NCI-H146 treated with DMSO at 0.1 percent for 48 hours (cell line): Measurements from ENCODE around the gene SKIC8.
"Not testable (repeated sequence)": the region's sequence is repeated elsewhere in the genome, so short reads cannot be mapped to it uniquely, and the experiment has no call there.

Experiments used
- DNase-seq: peaks from one replicate; lab custom pipeline; 2025; ENCODE audit not compliant: unreplicated experiment; lab: John Stamatoyannopoulos, UW

Gene SKIC8

DNA sequence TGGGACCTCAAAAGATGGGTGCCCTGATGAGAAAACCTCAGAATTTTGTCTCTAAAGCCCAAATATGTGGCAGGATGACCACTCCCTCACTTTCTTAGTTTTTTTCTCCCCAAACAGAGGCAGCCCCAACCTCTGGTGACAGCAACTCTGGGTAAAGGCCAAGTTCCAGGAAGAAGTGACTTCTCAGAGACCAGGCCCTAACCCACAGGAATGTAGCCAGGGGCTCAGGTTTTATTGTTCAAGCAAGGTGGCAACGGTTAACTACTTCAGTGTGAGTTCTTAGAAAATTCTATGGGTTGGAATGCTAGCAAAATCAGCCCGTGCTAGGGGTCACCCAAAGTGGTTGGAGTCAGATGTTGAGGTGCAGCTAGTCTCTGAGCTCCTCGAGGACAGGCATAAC lies 40.2 kb downstream of the SKIC8 start:
- no peak for DNase-seq

GRCh38 chr15:78257681-78258080 lies 41.7 kb downstream of the SKIC8 start:
- no peak for DNase-seq

DNA sequence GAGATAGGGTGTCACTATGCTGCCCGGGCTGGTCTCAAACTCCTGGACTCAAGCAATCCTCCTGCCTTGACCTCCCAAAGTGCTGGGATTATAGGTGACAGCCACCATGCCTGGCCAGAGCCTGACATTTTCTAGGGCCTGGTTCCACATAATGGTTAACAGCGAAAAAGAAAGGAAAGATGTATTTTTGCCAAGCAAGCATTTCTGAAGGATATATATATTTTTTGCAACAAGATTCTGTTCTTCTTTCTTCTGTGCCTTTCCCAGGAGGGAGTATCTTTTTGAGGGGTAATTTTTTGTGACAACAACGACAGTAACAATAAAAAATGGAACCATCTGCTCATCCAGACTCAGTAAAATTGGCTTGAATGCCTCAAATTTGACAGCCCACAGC lies 43.4 kb downstream of the SKIC8 start:
- DNase-seq: no peak

GRCh38 chr15:78255421-78256043 lies 43.9 kb downstream of the SKIC8 start:
- peak; percentile 62 for DNase-seq

DNA sequence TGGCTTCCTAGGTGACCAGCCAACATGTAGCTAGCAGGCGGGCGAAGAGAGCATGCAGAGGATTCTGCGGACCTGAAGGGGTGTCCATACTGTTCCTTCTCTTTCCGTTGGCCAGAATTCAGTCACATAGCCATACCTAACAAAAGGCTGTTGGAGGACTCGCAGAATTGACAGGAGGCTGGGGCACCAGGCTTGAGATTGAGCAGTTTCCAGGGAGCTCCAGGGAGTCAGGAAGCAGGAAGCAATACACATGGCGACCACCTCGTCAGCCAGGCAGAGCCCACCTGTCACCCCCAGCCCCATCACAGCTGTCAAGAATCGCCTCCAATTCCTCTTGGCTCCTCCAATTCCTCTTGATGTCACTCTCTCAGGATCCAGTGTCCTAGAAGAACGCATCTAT lies 48.3 kb downstream of the SKIC8 start:
- DNase-seq: no peak

GRCh38 chr15:78249131-78249530 lies 50.3 kb downstream of the SKIC8 start:
- no peak for DNase-seq

DNA sequence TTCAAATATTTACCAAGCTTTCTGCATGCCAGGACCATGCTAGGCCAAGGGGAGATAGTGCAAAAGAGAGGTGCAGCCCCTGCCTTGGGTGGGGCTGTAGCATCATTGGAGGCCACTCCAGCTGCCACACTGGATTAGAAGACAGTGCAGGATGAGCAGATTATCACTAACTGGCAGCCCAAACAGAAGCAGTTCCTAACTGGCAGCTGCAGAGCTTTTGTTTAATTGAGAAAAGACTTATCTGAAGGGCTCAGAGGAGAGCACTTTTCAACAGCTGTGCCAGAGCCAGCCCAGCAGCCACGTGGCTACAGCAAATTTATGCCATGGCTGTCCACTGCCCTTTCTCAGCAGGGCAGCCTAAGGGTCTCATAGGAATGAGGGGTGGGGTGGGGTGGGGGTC lies 51.5 kb downstream of the SKIC8 start:
- DNase-seq: no peak

GRCh38 chr15:78245976-78246620 lies 53.3 kb downstream of the SKIC8 start:
- DNase-seq: not testable (repeated sequence)

DNA sequence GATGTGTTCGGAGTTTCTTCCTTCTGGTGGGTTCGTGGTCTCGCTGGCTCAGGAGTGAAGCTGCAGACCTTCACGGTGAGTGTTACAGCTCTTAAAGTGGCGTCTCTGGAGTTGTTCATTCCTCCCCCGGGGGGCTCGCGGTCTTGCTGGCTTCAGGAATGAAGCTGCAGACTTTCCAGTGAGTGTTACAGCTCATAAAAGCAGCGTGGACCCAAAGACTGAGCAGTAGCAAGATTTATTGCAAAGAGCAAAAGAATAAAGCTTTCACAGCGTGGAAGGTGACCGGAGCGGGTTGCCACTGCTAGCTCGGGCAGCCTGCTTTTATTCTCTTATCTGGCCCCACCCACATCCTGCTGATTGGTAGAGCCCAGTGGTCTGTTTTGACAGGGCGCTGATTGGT lies 54.0 kb downstream of the SKIC8 start:
- not testable (repeated sequence) for DNase-seq

GRCh38 chr15:78244893-78245292 lies 54.5 kb downstream of the SKIC8 start:
- no peak for DNase-seq

GRCh38 chr15:78244101-78244500 lies 55.3 kb downstream of the SKIC8 start:
- DNase-seq: no peak

DNA sequence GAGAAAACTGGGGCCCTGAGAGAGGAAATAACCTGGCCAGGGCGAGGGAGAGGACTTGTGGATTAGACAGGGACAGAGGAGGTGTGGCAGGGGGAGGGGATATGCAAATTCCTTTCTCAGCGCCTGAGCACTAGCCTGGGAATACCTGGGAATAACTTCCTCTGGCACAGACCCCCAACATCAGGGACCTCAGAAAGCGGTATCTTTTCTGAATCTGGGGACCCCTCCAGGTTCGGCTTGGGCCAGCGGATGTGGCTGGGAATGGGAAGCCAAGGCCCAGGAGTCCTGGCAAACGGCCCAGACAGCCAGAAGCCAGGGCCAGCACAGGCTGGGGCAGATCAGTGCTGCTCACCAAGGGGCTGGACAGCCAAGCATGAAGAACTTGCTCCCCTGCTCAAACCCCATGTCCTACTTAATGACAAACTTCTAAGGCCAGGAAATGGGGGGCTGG lies 55.9 kb downstream of the SKIC8 start:
- DNase-seq: no peak

- no peak for DNase-seq
Measured at GRCh38 chr15:78243058-78243457, 56.4 kb downstream of the SKIC8 start.

DNA sequence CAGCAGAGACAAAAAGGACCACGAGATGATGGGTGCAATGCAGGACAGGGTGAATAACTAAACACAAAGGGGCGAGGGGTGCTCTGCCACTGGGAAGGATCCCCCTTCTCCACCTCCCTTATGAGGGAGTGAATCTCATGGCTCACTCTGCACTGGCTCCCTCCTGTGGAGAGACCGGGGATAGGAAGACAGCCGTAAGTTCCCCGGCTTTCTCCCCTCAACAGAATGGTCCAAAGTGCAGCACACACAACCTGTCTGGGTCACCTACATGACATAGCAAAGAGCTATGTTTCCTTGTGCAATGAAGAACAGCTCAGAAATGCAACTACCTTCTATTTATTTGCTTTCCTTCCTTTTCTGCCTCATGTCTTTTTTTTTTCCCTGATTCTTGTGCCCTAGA lies 57.3 kb downstream of the SKIC8 start:
- no peak for DNase-seq

- peak; percentile 29 for DNase-seq
Measured at GRCh38 chr15:78241017-78241416, 58.4 kb downstream of the SKIC8 start.

DNA sequence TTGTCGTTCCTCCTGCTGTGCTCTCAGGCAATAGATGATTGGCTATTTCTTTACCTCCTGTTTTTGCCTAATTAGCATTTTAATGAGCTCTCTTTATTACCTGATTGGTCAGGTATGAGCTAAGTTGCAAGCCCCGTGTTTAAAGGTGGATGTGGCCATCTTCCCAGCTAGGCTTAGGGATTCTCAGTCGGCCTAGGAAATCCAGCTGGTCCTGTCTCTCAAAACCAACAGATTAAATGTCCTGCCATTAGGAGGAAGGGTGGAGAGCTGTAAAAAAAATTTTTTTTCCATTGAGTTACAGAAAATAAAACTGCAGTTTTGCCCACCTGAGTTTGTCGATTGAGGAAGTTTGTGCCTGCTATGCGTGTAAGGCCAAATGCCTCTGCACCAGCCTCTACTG lies 59.6 kb downstream of the SKIC8 start:
- DNase-seq: no peak

DNA sequence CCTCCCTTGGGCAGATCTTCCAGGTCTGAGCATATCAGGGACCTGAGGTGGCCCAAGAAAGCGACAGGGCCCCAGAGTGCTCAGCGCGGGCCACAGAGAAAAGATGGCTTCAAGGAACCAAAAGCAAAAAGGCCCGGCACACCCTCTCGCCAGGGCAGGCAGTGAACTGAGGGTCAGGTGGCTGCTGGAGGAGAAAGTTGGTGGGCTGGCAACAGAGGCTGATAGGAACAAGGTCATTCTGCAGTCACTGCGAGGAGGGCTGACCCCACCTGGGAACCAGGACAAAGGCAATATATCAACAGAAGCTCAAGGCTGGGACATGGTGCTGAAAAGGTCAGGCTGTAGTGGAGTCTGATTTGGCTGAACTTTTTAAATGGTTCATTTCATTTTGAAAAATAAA lies 62.3 kb downstream of the SKIC8 start:
- DNase-seq: no peak

DNA sequence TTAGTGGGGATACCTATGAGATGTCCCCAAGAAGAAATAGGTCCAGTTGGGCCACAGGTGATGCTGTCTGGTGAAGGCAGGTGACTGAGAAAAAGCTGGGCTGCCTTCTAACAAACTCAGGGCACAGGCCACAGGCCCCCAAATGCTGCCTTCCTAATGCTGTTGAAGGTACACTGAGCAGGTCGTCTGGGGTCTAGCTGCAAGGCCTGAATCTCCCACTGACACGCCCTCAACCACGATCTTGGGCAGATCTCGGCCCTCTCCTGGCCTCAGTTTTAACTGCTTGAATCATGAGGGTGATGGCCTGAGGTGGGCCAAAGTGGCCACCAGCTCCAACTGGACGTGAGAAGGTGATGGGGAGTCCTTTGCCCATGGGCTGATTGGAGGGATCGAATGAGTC lies 62.9 kb downstream of the SKIC8 start:
- no peak for DNase-seq

DNA sequence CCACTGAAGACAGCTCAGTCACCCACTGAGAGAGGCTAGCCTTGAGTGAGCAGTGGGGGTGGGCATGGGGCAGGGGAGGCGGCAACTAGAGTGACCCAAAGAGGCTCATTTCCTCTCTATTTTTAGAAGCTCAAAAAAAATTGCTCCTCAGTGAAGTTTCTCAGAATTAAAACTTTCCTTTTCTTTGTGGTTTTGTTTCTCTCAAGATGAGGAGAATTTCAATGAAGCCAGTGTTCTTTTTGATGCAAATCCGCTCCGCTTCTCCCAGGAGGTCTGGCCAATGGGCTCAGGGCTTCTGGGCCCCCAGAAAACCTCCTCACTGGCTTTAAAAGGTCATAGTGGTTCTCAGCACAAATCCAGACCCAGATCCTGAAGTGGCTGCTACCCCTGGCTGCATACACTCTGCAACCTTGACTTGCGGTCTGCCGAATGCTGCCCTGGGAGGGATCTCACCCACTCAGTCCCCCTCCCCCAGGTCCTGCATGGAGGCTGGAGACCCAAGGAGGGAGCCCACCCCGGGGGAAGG lies 64.8 kb downstream of the SKIC8 start, which contains the start of gene ACSBG1:
TSS of gene ACSBG1 (minus strand) at position 51 of the 526 bp plus-strand sequence. CDS start 64 bp downstream, outside the sequence.
- no peak for DNase-seq

- no peak for DNase-seq
Measured at GRCh38 chr15:78233496-78233895, 65.9 kb downstream of the SKIC8 start.
